ENCODE data around the gene LILRB3. TPM values are rescaled to one million over a fixed set of nuclear protein-coding genes. Genes with fewer than 3 reads are reported as not detected.

Gene LILRB3
- total and polyA plus RNA-seq, 2 of the 4 experiments (the other 2 are of a cell fraction), result not detected

DNA sequence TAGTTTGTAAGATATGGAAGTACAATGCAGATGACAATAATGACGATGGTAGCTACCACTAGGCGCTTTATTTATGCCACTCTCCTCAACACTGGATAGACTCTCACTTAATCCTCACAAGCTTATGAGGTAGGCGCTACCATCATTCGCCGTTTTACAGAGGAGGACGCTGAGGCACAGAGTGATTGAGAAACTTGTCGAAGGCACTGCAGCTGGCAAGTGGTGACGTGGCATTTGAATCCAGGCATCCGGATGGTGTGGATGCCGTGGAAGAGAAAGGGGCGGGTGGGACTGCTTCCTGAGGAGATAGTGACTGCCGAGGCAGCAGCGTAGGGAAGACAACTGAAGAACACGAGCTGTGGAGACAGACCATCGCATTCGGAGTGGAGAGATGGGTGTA lies 23.4 kb downstream of the LILRB3 start:
- Histone ChIP-seq H2BK5ac (ENCODE audit: low read depth, low read length, poor library complexity, severe bottlenecking) (no peak overlapping the region), H3K27me3 (ENCODE audit: control insufficient read depth, insufficient read depth, low read length) (no peaks in the 10 kb centered on the region), H2AFZ (replicated peaks; ENCODE audit: low read length, poor library complexity) (no peak overlapping the region), H3K14ac (replicated peaks; ENCODE audit: low read depth, low read length) (no peak overlapping the region), H3K56ac (ENCODE audit: extremely low read depth, insufficient read depth, low read length) (no peak overlapping the region), H3K4ac (ENCODE audit: low read depth, low read length) (no peak overlapping the region), H2BK20ac (ENCODE audit: low read depth, low read length) (no peak overlapping the region), H4K20me1 (ENCODE audit: insufficient read depth, low read length) (peaks cover 37% of the 10 kb centered on the region), H3K4me3 (ENCODE audit: insufficient read depth, low read depth, low read length) (no peak overlapping the region), H3K9me1 (ENCODE audit: insufficient read depth, low read length) (peaks cover 9% of the 10 kb centered on the region), H4K91ac (ENCODE audit: insufficient read depth, low read depth, low read length) (no peak overlapping the region), H3K4me1 (ENCODE audit: control insufficient read depth, insufficient read depth, low read length) (peaks cover 7% of the 10 kb centered on the region), H2AK5ac (ENCODE audit: low read depth, low read length) (0 out of 2 replicates have a peak overlapping the region, but pooled peaks have one; percentile 8), H2BK120ac (ENCODE audit: low read depth, low read length) (no peak overlapping the region), H3K9me3 (ENCODE audit: control insufficient read depth, insufficient read depth, low read length) (no peaks in the 10 kb centered on the region), H3K23ac (ENCODE audit: low read depth, low read length) (no peak overlapping the region), H4K8ac (ENCODE audit: low read depth in 2 of 2, low read length in 2 of 2) (peak overlapping the region in 1 of 2 experiments; percentile 15; a peak in 2 of 4 replicates), H3K36me3 (ENCODE audit: control insufficient read depth, insufficient read depth, low read length) (peaks cover 29% of the 10 kb centered on the region), H3K4me2 (ENCODE audit: low read depth, low read length) (no peak overlapping the region), H3K9ac (ENCODE audit: low read depth, low read length) (no peak overlapping the region), H3K79me1 (ENCODE audit: low read depth in 1 of 2, low read length in 2 of 2) (peaks cover 5 to 37% of the 10 kb centered on the region in 2 experiments; a peak in 3 of 4 replicates), H4K5ac (ENCODE audit: low read depth, low read length) (no peak overlapping the region), H3K18ac (ENCODE audit: low read depth, low read length) (no peak overlapping the region), H3K27ac (ENCODE audit: insufficient read depth, low read length) (no peak overlapping the region), H2BK15ac (ENCODE audit: low read depth, low read length) (no peak overlapping the region), H2AK9ac (replicated peaks; ENCODE audit: low read depth, low read length, poor library complexity) (peak overlapping the region; percentile 67)
- ChIA-PET CTCF (interaction anchor here (0.6 kb wide), 1 partner anchor 180 kb away, joined by 4 read pairs; no protein-coding TSS in a partner anchor), POLR2A (ENCODE audit: unreplicated experiment) (interaction anchor here (1.6 to 2.0 kb wide), 2 partner anchors 8 to 10 kb away, joined by 4 to 10 read pairs; partner anchors contain the start of genes MBOAT7 and TSEN34)
- 94% methylated on average over 3 of the region's 16 CpGs; no CpG with 5 or more reads in 1 of the 2 experiments for WGBS, 2 experiments (ENCODE audit: extremely low coverage in 2 of 2, insufficient read length in 1 of 2)
- TF ChIP-seq, protein P1, sequence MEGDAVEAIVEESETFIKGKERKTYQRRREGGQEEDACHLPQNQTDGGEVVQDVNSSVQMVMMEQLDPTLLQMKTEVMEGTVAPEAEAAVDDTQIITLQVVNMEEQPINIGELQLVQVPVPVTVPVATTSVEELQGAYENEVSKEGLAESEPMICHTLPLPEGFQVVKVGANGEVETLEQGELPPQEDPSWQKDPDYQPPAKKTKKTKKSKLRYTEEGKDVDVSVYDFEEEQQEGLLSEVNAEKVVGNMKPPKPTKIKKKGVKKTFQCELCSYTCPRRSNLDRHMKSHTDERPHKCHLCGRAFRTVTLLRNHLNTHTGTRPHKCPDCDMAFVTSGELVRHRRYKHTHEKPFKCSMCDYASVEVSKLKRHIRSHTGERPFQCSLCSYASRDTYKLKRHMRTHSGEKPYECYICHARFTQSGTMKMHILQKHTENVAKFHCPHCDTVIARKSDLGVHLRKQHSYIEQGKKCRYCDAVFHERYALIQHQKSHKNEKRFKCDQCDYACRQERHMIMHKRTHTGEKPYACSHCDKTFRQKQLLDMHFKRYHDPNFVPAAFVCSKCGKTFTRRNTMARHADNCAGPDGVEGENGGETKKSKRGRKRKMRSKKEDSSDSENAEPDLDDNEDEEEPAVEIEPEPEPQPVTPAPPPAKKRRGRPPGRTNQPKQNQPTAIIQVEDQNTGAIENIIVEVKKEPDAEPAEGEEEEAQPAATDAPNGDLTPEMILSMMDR (conservative IDR thresholded peaks at IDR 0.05; ENCODE audit: low read depth, low read length), result no peak
- TF ChIP-seq CEBPB (IDR thresholded peaks at IDR 0.05; ENCODE audit: low read depth, low read length) (no peak), CHD1 (IDR thresholded peaks at IDR 0.05; ENCODE audit: low read depth, low read length) (no peak), MAZ (IDR thresholded peaks at IDR 0.05; ENCODE audit: borderline replicate concordance, low read depth, low read length) (no peak), RAD21 (IDR thresholded peaks at IDR 0.05; ENCODE audit: low read length) (no peak), RCOR1 (IDR thresholded peaks at IDR 0.05; ENCODE audit: insufficient replicate concordance, low read length) (no peak), MAFK (IDR thresholded peaks at IDR 0.05; ENCODE audit: low read depth, low read length) (no peak), MXI1 (IDR thresholded peaks at IDR 0.05; ENCODE audit: borderline replicate concordance, low read depth, low read length) (no peak), BHLHE40 (IDR thresholded peaks at IDR 0.05; ENCODE audit: low read depth, low read length) (no peak), POLR2A (IDR thresholded peaks at IDR 0.05; ENCODE audit: low read depth, low read length) (no peak), NFE2L2 (IDR thresholded peaks at IDR 0.05; ENCODE audit: low read depth, low read length) (no peak), FOS (IDR thresholded peaks at IDR 0.05; ENCODE audit: low read depth, low read length) (no peak), RFX5 (IDR thresholded peaks at IDR 0.05; ENCODE audit: low read depth, low read length) (no peak), SMC3 (IDR thresholded peaks at IDR 0.05; ENCODE audit: low read depth, low read length) (no peak)
- TF ChIP-seq, protein P2, sequence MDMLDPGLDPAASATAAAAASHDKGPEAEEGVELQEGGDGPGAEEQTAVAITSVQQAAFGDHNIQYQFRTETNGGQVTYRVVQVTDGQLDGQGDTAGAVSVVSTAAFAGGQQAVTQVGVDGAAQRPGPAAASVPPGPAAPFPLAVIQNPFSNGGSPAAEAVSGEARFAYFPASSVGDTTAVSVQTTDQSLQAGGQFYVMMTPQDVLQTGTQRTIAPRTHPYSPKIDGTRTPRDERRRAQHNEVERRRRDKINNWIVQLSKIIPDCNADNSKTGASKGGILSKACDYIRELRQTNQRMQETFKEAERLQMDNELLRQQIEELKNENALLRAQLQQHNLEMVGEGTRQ (IDR thresholded peaks at IDR 0.05; ENCODE audit: low read depth, low read length), result no peak
- TF ChIP-seq, protein P3, sequence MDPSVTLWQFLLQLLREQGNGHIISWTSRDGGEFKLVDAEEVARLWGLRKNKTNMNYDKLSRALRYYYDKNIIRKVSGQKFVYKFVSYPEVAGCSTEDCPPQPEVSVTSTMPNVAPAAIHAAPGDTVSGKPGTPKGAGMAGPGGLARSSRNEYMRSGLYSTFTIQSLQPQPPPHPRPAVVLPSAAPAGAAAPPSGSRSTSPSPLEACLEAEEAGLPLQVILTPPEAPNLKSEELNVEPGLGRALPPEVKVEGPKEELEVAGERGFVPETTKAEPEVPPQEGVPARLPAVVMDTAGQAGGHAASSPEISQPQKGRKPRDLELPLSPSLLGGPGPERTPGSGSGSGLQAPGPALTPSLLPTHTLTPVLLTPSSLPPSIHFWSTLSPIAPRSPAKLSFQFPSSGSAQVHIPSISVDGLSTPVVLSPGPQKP (IDR thresholded peaks at IDR 0.05; ENCODE audit: borderline replicate concordance, low read depth, low read length), result no peak
- ATAC-seq (ENCODE audit: low read depth), result no peak
- intact Hi-C loops (cut with micrococcal nuclease), result no loop called here
- dilution Hi-C loops (cut with HindIII; ENCODE audit: low sequenced_read_pairs, unreplicated experiment), result no loop called here
- BruUV-seq (replicated peaks), result no TSS peak
- in situ Hi-C loops (cut with MboI; ENCODE audit: low sequenced_read_pairs), result no loop called here
- DNase-seq, result no peak
